MCF 10A (cell line): ENCODE measurements around the gene SLC5A10. TPM values are rescaled to one million over a fixed set of nuclear protein-coding genes. Genes with fewer than 3 reads are reported as not detected.
"Not testable (repeated sequence)": the region's sequence is repeated elsewhere in the genome, so short reads cannot be mapped to it uniquely, and the experiment has no call there.

Source experiments
- BruUV-seq: library from RNA; stranded (reverse); fragments of 400-500 nt; replicated peaks from 2 replicates; lab custom pipeline; 2021; lab: Mats Ljungman, UMichigan
- CTCF ChIA-PET: fragments of 300-600 bp; sonication (Branson Sonifier 250); formaldehyde crosslinking; extraction: SDS; loops from one replicate; lab custom pipeline; 2021; ENCODE audit warnings: antibody characterized with exemption, inconsistent platforms; lab: Yijun Ruan, JAX
- POLR2A ChIA-PET: fragments of 300-600, 350-650 bp; sonication (Branson Sonifier 250); formaldehyde crosslinking; extraction: SDS; loops from one replicate; lab custom pipeline; 2020; ENCODE audit warnings: antibody characterized with exemption, inconsistent platforms; lab: Yijun Ruan, JAX
- DNase-seq: peaks from one replicate; pipeline ENCODE4 v3.0.0-alpha.2; 2018; ENCODE audit not compliant: unreplicated experiment
- H3K27ac Mint-ChIP-seq: one replicate; pipeline ENCODE4 v1.8.0; 2022; ENCODE audit warnings: mild to moderate bottlenecking, low read depth, mixed read lengths; ENCODE audit not compliant: unreplicated experiment
- H3K27me3 Mint-ChIP-seq: one replicate; pipeline ENCODE4 v1.8.0; 2022; ENCODE audit warnings: mixed read lengths; ENCODE audit not compliant: insufficient read depth, unreplicated experiment
- H3K36me3 Mint-ChIP-seq: one replicate; pipeline ENCODE4 v1.8.0; 2022; ENCODE audit warnings: mild to moderate bottlenecking, moderate library complexity, mixed read lengths; ENCODE audit not compliant: insufficient read depth, unreplicated experiment
- H3K4me1 Mint-ChIP-seq: one replicate; pipeline ENCODE4 v1.8.0; 2022; ENCODE audit warnings: mixed read lengths; ENCODE audit not compliant: insufficient read depth, unreplicated experiment
- H3K4me3 Mint-ChIP-seq: one replicate; pipeline ENCODE4 v1.8.0; 2022; ENCODE audit warnings: mild to moderate bottlenecking, moderate library complexity, mixed read lengths; ENCODE audit not compliant: unreplicated experiment
- H3K9me3 Mint-ChIP-seq: one replicate; pipeline ENCODE4 v1.8.0; 2022; ENCODE audit warnings: mixed read lengths; ENCODE audit not compliant: unreplicated experiment
- CTCF ChIP-seq: fragments of 200-600 bp; IDR thresholded peaks from one replicate; pipeline ENCODE4 v1.8.0; 2022; ENCODE audit warnings: antibody characterized with exemption, mild to moderate bottlenecking; ENCODE audit not compliant: unreplicated experiment
- intact Hi-C: fragments of 100-400 bp; cut with micrococcal nuclease; formaldehyde crosslinking; loops from 2 replicates; pipeline ENCODE4 v1.14.1; 2022
- total RNA-seq: library from RNA; stranded (reverse); gene quantifications from 2 replicates; pipeline ENCODE4 v1.2.3, GENCODE V29; 2022

SLC5A10 gene
- total RNA-seq, 1 experiment from 2014 or later = 0.16 TPM

GRCh38 chr17:19019041-19019941 lies 67.3 kb downstream of the SLC5A10 start:
- no TSS peak for BruUV-seq
- H3K27ac Mint-ChIP-seq = no peak overlapping the region
- peaks cover 16% of the 10 kb centered on the region for H3K4me1 Mint-ChIP-seq
- intact Hi-C loops = no loop called here
- H3K36me3 Mint-ChIP-seq = no peaks in the 10 kb centered on the region
- POLR2A ChIA-PET = interaction anchor here (0.8 to 1.3 kb wide), 2 partner anchors 12 to 14 kb away, joined by 3 to 6 read pairs; partner anchors contain the start of gene FAM83G
- no peaks in the 10 kb centered on the region for H3K27me3 Mint-ChIP-seq
- H3K9me3 Mint-ChIP-seq = no peaks in the 10 kb centered on the region
- CTCF ChIA-PET = interaction anchor here (0.7 to 0.8 kb wide), 2 partner anchors 51 to 274 kb away, joined by 3 to 4 read pairs; no protein-coding TSS in a partner anchor
- H3K4me3 Mint-ChIP-seq = no peak overlapping the region
- no peak for TF ChIP-seq CTCF
- DNase-seq = no peak

GRCh38 chr17:19020016-19020415 lies 68.1 kb downstream of the SLC5A10 start:
- H3K9me3 Mint-ChIP-seq = no peaks in the 10 kb centered on the region
- no peak for DNase-seq
- H3K4me1 Mint-ChIP-seq = peaks cover 16% of the 10 kb centered on the region
- ChIA-PET POLR2A (interaction anchor here (0.7 kb wide), 1 partner anchor 780 kb away, joined by 3 read pairs; no protein-coding TSS in a partner anchor), CTCF (interaction anchor here (0.7 kb wide), 2 partner anchors 59 to 273 kb away, joined by 4 read pairs; no protein-coding TSS in a partner anchor)
- no peaks in the 10 kb centered on the region for H3K36me3 Mint-ChIP-seq
- no peak overlapping the region for H3K4me3 Mint-ChIP-seq
- no peak overlapping the region for H3K27ac Mint-ChIP-seq
- intact Hi-C loops = no loop called here
- no peaks in the 10 kb centered on the region for H3K27me3 Mint-ChIP-seq
- no TSS peak for BruUV-seq
- TF ChIP-seq CTCF = no peak

- H3K36me3 Mint-ChIP-seq, H3K4me1 Mint-ChIP-seq, BruUV-seq, H3K9me3 Mint-ChIP-seq, DNase-seq, H3K27me3 Mint-ChIP-seq, H3K4me3 Mint-ChIP-seq, intact Hi-C loops, POLR2A ChIA-PET, H3K27ac Mint-ChIP-seq: not testable (repeated sequence)
- CTCF ChIA-PET = interaction anchor here (0.7 kb wide), 1 partner anchor 60 kb away, joined by 4 read pairs; no protein-coding TSS in a partner anchor
Measured at GRCh38 chr17:19021011-19021621, 69.2 kb downstream of the SLC5A10 start.

GRCh38 chr17:19021622-19022083 lies 69.7 kb downstream of the SLC5A10 start:
- DNase-seq = no peak
- TF ChIP-seq CTCF = no peak
- intact Hi-C loops = no loop called here
- BruUV-seq = no TSS peak
- peaks cover 3% of the 10 kb centered on the region for H3K4me1 Mint-ChIP-seq
- no peaks in the 10 kb centered on the region for H3K36me3 Mint-ChIP-seq
- no peak overlapping the region for H3K4me3 Mint-ChIP-seq
- CTCF ChIA-PET = interaction anchor here (3.5 kb wide), 1 partner anchor 60 kb away, joined by 22 read pairs; no protein-coding TSS in a partner anchor
- no peaks in the 10 kb centered on the region for H3K9me3 Mint-ChIP-seq
- H3K27me3 Mint-ChIP-seq = no peaks in the 10 kb centered on the region
- H3K27ac Mint-ChIP-seq = no peak overlapping the region
- POLR2A ChIA-PET = no interaction called here
